H1 (cell line): Measurements from ENCODE around the gene TMEM254. TPM values are rescaled to one million over a fixed set of nuclear protein-coding genes. Genes with fewer than 3 reads are reported as not detected.

ENCODE experiments used
- CTCF ChIA-PET: fragments of 300-600 bp; sonication (Branson Sonifier 250); formaldehyde crosslinking; loops from one replicate; lab custom pipeline; 2021; ENCODE audit not compliant: partially characterized antibody; lab: Charles Lee
- POLR2A ChIA-PET: fragments of 300-600 bp; sonication (Branson Sonifier 250); formaldehyde crosslinking; loops from one replicate; lab custom pipeline; 2021; ENCODE audit warnings: inconsistent platforms; ENCODE audit not compliant: partially characterized antibody; lab: Charles Lee
- DNase-seq, 2 experiments: peaks; one replicate each; pipeline versions ENCODE4 v3.0.0 to v3.0.0-alpha.2; 2010 to 2022; ENCODE audit warnings: low spot score in 2 of 2, low read depth in 1 of 2, mixed read lengths in 1 of 2
- FAIRE-seq: peaks from 2 replicates; lab custom pipeline; 2011; peaks lifted over from hg19 to GRCh38; lab: Jason Lieb, UNC
- H2AFZ ChIP-seq: 2 replicates; pipeline ENCODE4 v1.8.1; 2012; ENCODE audit warnings: low read length, inconsistent platforms
- H2AK5ac ChIP-seq: 2 replicates; pipeline ENCODE4 v1.6.1; 2013; ENCODE audit warnings: low read depth, low read length
- H2BK120ac ChIP-seq: replicated peaks from 2 replicates; pipeline ENCODE3; 2013; ENCODE audit warnings: low read depth, low read length, inconsistent platforms
- H2BK12ac ChIP-seq: 2 replicates; pipeline ENCODE4 v1.6.1; 2013; ENCODE audit warnings: low read depth, low read length
- H2BK15ac ChIP-seq: 2 replicates; pipeline ENCODE4 v1.6.1; 2013; ENCODE audit warnings: low read length
- H2BK20ac ChIP-seq: 2 replicates; pipeline ENCODE4 v1.6.1; 2013; ENCODE audit warnings: low read length
- H2BK5ac ChIP-seq: 2 replicates; pipeline ENCODE4 v1.6.1; 2013; ENCODE audit warnings: low read depth, low read length
- H3K14ac ChIP-seq: 2 replicates; pipeline ENCODE4 v1.6.1; 2013; ENCODE audit warnings: inconsistent platforms; ENCODE audit not compliant: insufficient read length
- H3K18ac ChIP-seq: 2 replicates; pipeline ENCODE4 v1.6.1; 2013; ENCODE audit warnings: low read length; ENCODE audit errors: extremely low read depth
- H3K23ac ChIP-seq: 2 replicates; pipeline ENCODE4 v1.6.1; 2013; ENCODE audit warnings: inconsistent platforms; ENCODE audit not compliant: insufficient read length
- H3K23me2 ChIP-seq: 2 replicates; pipeline ENCODE4 v1.6.1; 2013; ENCODE audit warnings: low read depth, low read length
- H3K27ac ChIP-seq: 2 replicates; pipeline ENCODE4 v1.6.1; 2011; ENCODE audit warnings: low read depth, low read length, inconsistent platforms
- H3K27me3 ChIP-seq, 4 experiments: replicated peaks in 1 of 4; 1 replicate in 1 of 4; 2 replicates in 3 of 4; pipeline versions ENCODE4 v1.6.1 to v1.8.1; 2011 to 2013; ENCODE audit warnings: low read length in 3 of 4, mild to moderate bottlenecking in 3 of 4, inconsistent platforms in 2 of 4, mixed read lengths in 2 of 4, moderate library complexity in 1 of 4; ENCODE audit not compliant: control insufficient read depth in 3 of 4, insufficient read depth in 3 of 4; ENCODE audit errors: extremely low read depth in 1 of 4
- H3K36me3 ChIP-seq, 4 experiments: 2 replicates each; pipeline versions ENCODE4 v1.6.1 to v1.8.1; 2011 to 2013; ENCODE audit warnings: mild to moderate bottlenecking in 4 of 4, low read length in 3 of 4, moderate library complexity in 2 of 4, control low read depth in 1 of 4, inconsistent platforms in 1 of 4; ENCODE audit not compliant: insufficient read depth in 4 of 4, control insufficient read depth in 2 of 4
- H3K4ac ChIP-seq: replicated peaks from 2 replicates; pipeline ENCODE3; 2013; ENCODE audit warnings: low read length, low read depth, mixed read lengths, inconsistent platforms; ENCODE audit not compliant: insufficient read length
- H3K4me1 ChIP-seq, 4 experiments: replicated peaks in 1 of 4; 1 replicate in 1 of 4; 2 replicates in 3 of 4; pipeline versions ENCODE4 v1.6.1 to v1.8.1; 2011 to 2013; ENCODE audit warnings: low read length in 3 of 4, inconsistent platforms in 2 of 4, mixed read lengths in 1 of 4; ENCODE audit not compliant: insufficient read depth in 4 of 4, control insufficient read depth in 3 of 4
- H3K4me2 ChIP-seq, 2 experiments: 2 replicates each; pipeline versions ENCODE4 v1.6.1 to v1.8.1; 2011 to 2013; ENCODE audit warnings: low read depth in 2 of 2, low read length in 2 of 2, control low read depth in 1 of 2, inconsistent platforms in 1 of 2, mild to moderate bottlenecking in 1 of 2; ENCODE audit not compliant: insufficient read depth in 1 of 2
- H3K4me3 ChIP-seq, 4 experiments: fragments of 200-600, 300-600 bp in 1 of 4; sonication (generic), shearing (Covaris generic), sonication (Bioruptor Twin) in 1 of 4; 2 replicates each; pipeline versions ENCODE4 v1.5.1 to v1.8.1; 2011 to 2016; ENCODE audit warnings: low read length in 4 of 4, low read depth in 3 of 4, control low read depth in 2 of 4, inconsistent platforms in 2 of 4, mild to moderate bottlenecking in 2 of 4, mixed read lengths in 1 of 4, moderate library complexity in 1 of 4; ENCODE audit not compliant: insufficient read depth in 2 of 4; ENCODE audit errors: extremely low read depth in 1 of 4
- H3K56ac ChIP-seq: replicated peaks from 2 replicates; pipeline ENCODE3; 2013; ENCODE audit warnings: low read depth, mild to moderate bottlenecking, mixed read lengths, low read length, inconsistent platforms; ENCODE audit not compliant: insufficient read length
- H3K79me1 ChIP-seq: 2 replicates; pipeline ENCODE4 v1.6.1; 2013; ENCODE audit warnings: low read depth, low read length, control low read depth
- H3K79me2 ChIP-seq, 2 experiments: 2 replicates each; pipeline versions ENCODE4 v1.6.1 to v1.8.1; 2012 to 2013; ENCODE audit warnings: low read length in 2 of 2, mild to moderate bottlenecking in 2 of 2, inconsistent platforms in 1 of 2; ENCODE audit not compliant: insufficient read depth in 2 of 2, control insufficient read depth in 1 of 2
- H3K9ac ChIP-seq, 4 experiments: replicated peaks in 1 of 4; 1 replicate in 1 of 4; 2 replicates in 3 of 4; pipeline versions ENCODE4 v1.6.1 to v1.8.1; 2011 to 2013; ENCODE audit warnings: low read depth in 3 of 4, low read length in 3 of 4, control low read depth in 2 of 4, mild to moderate bottlenecking in 2 of 4, moderate library complexity in 2 of 4, inconsistent platforms in 1 of 4; ENCODE audit errors: extremely low read depth in 1 of 4
- H3K9me3 ChIP-seq, 2 experiments: 2 replicates each; pipeline versions ENCODE4 v1.6.1 to v1.8.1; 2012 to 2013; ENCODE audit warnings: mild to moderate bottlenecking in 2 of 2, moderate library complexity in 2 of 2, control low read depth in 1 of 2, inconsistent platforms in 1 of 2, low read depth in 1 of 2, low read length in 1 of 2, mixed read lengths in 1 of 2; ENCODE audit not compliant: insufficient read depth in 2 of 2
- H4K20me1 ChIP-seq, 2 experiments: replicated peaks in 1 of 2; 2 replicates each; pipeline versions ENCODE3 to v1.8.1; 2011 to 2013; ENCODE audit warnings: inconsistent platforms in 2 of 2, low read length in 2 of 2, mild to moderate bottlenecking in 1 of 2; ENCODE audit not compliant: insufficient read depth in 2 of 2, control insufficient read depth in 1 of 2
- H4K5ac ChIP-seq: 2 replicates; pipeline ENCODE4 v1.6.1; 2013; ENCODE audit warnings: low read length, low read depth, mixed read lengths, inconsistent platforms; ENCODE audit not compliant: insufficient read length
- H4K8ac ChIP-seq: 2 replicates; pipeline ENCODE4 v1.8.0; 2013; ENCODE audit warnings: mild to moderate bottlenecking, moderate library complexity, low read length, inconsistent platforms; ENCODE audit not compliant: insufficient read depth; ENCODE audit errors: extremely low read depth
- H4K91ac ChIP-seq: replicated peaks from 2 replicates; pipeline ENCODE3; 2013; ENCODE audit warnings: low read length, mixed read lengths, inconsistent platforms; ENCODE audit not compliant: insufficient read length
- BRCA1 ChIP-seq: IDR thresholded peaks from 2 replicates; pipeline ENCODE4 v1.6.1; 2012; ENCODE audit warnings: low read depth, low read length, improper control_type of control experiment
- CHD1 ChIP-seq: IDR thresholded peaks from 2 replicates; pipeline ENCODE4 v1.6.1; 2012; ENCODE audit warnings: low read depth, low read length, improper control_type of control experiment
- CTBP2 ChIP-seq: IDR thresholded peaks from 2 replicates; pipeline ENCODE4 v1.7.0; 2011; ENCODE audit warnings: borderline replicate concordance, mild to moderate bottlenecking, moderate library complexity, mixed read lengths, low read length; ENCODE audit not compliant: insufficient read depth, insufficient read length
- NANOG ChIP-seq: IDR thresholded peaks from 2 replicates; pipeline ENCODE4 v1.6.1; 2011; ENCODE audit warnings: low read length, low read depth, mild to moderate bottlenecking, inconsistent platforms; ENCODE audit not compliant: insufficient read depth, poor library complexity, severe bottlenecking
- POLR2A ChIP-seq, 2 experiments: IDR thresholded peaks; 1 replicate in 1 of 2; 2 replicates in 1 of 2; pipeline ENCODE4 v1.6.1; 2011; ENCODE audit warnings: low read depth in 2 of 2, low read length in 2 of 2, mild to moderate bottlenecking in 2 of 2; ENCODE audit errors: control extremely low read depth in 1 of 2
- RAD21 ChIP-seq, 2 experiments: IDR thresholded peaks in 1 of 2; conservative IDR thresholded peaks in 1 of 2; 2 replicates each; pipeline ENCODE4 v1.6.1; 2011; ENCODE audit warnings: low read depth in 2 of 2, low read length in 2 of 2, improper control_type of control experiment in 1 of 2, inconsistent platforms in 1 of 2, mild to moderate bottlenecking in 1 of 2, moderate library complexity in 1 of 2
- SIN3A ChIP-seq, 2 experiments: IDR thresholded peaks in 1 of 2; conservative IDR thresholded peaks in 1 of 2; 2 replicates each; pipeline ENCODE4 v1.6.1; 2011 to 2012; ENCODE audit warnings: low read length in 2 of 2, improper control_type of control experiment in 1 of 2, low read depth in 1 of 2, mild to moderate bottlenecking in 1 of 2
- SP1 ChIP-seq: IDR thresholded peaks from 2 replicates; pipeline ENCODE4 v1.6.1; 2011; ENCODE audit warnings: low read depth, low read length
- SRF ChIP-seq: IDR thresholded peaks from 2 replicates; pipeline ENCODE4 v1.6.1; 2011; ENCODE audit warnings: mild to moderate bottlenecking, low read depth, low read length, moderate library complexity
- TCF12 ChIP-seq: IDR thresholded peaks from 2 replicates; pipeline ENCODE4 v1.6.1; 2011; ENCODE audit warnings: low read depth, mild to moderate bottlenecking, low read length
- TEAD4 ChIP-seq: IDR thresholded peaks from 2 replicates; pipeline ENCODE4 v1.6.1; 2012; ENCODE audit warnings: low read depth, low read length, inconsistent platforms, mixed read lengths
- ZNF274 ChIP-seq: IDR thresholded peaks from 2 replicates; pipeline ENCODE4 v1.7.0; 2012; ENCODE audit warnings: low read length, borderline replicate concordance; ENCODE audit errors: extremely low read depth
- WGBS, 2 experiments: shearing (Covaris generic) in 1 of 2; methylation state at CpG; one replicate each; pipeline versions ENCODE4 v1.1.6 to v1.1.7; 2013 to 2015; ENCODE audit warnings: low lambda C conversion rate in 2 of 2, mixed read lengths in 2 of 2, inconsistent platforms in 1 of 2, low coverage in 1 of 2, missing lambda C conversion rate in 1 of 2; ENCODE audit not compliant: insufficient replicate concordance in 2 of 2, insufficient coverage in 1 of 2, insufficient read length in 1 of 2; ENCODE audit errors: extremely low coverage in 1 of 2, missing lambda C conversion rate in 1 of 2; 5-methylcytosine and 5-hydroxymethylcytosine counted together
- polyA plus RNA-seq, 7 experiments: library from polyadenylated mRNA; depleted of rRNA in 3 of 7; stranded (reverse) in 5 of 7; unstranded in 2 of 7; fragments of >200 nt in 5 of 7; fragments of 200-250 nt in 2 of 7; gene quantifications; 1 replicate in 5 of 7; 2 replicates in 1 of 7; 4 replicates in 1 of 7; pipeline versions ENCODE4 v1.2.1 to v1.2.3, GENCODE V29; 2011 to 2013; ENCODE audit warnings: missing spikeins in 2 of 7, mixed read lengths in 2 of 7
- total RNA-seq: library from RNA; stranded (reverse); fragmentation: NEBNext Ultra II Directional; extraction: Animal tissue kit (Norgen Biotek cat#: 25700); gene quantifications from 2 replicates; pipeline ENCODE4 v1.2.1, GENCODE V29; 2021
- TF ChIP-seq, protein P1 (sequence below): IDR thresholded peaks from 2 replicates; pipeline ENCODE4 v1.6.1; 2012; ENCODE audit warnings: inconsistent platforms

Gene TMEM254
- total and polyA plus RNA-seq, 2 of the 8 experiments (the other 6 are each of a cell fraction or from before 2014, with no cell fraction given) = 26.9 to 61.2 TPM

DNA sequence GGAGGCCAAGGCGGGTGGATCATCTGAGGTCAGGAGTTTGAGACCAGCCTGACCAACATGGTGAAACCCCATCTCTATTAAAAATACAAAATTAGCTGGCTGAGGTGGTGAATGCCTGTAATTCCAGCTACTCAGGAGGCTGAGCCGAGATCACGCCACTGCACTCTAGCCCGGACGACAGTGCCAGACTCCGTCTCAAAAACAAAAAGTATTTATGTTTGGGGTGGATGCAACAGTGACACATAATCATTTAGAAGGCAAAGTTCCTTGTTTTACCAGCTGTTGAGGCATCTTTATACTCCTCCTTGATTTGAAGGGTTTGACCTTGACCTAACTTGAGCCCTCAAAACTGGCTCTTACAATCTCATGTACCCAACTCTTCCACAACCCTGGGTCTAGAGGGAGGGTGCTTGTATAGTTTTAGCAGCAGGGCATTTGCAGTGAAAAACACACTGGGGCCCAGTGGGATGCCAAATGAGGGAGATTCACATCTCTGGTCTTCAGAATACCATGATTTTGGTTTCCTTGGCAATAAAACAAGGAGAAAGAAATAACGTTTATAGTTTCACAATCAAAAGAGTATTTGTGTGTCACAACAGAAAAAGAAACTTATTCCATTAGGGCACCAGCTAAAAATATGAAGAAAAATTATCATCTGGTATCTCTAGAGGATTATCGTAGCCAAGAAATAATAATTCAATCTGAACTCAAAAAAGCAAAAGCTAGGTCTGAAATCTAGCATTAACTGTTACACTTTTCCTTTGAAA, 14.2 kb upstream of the TMEM254 start:
- ChIA-PET CTCF (interaction anchor here (0.6 to 5.0 kb wide), 5 partner anchors 10 to 148 kb away, joined by 3 to 30 read pairs (median 3); no protein-coding TSS in a partner anchor), POLR2A (no interaction called here)
- H3K18ac ChIP-seq = no peak overlapping the region
- H4K5ac ChIP-seq = no peak overlapping the region
- H2BK20ac ChIP-seq = no peak overlapping the region
- H2AFZ ChIP-seq = no peak overlapping the region
- H2BK12ac ChIP-seq = no peak overlapping the region
- H3K4ac ChIP-seq = no peak overlapping the region
- WGBS, 2 experiments = 90% methylated on average over 8 of the region's 8 CpGs; no CpG with 5 or more reads in 1 of the 2 experiments
- no peaks in the 10 kb centered on the region for H3K79me1 ChIP-seq
- FAIRE-seq (no peak), DNase-seq (no peak)
- no peaks in the 10 kb centered on the region for H3K9me3 ChIP-seq
- no peak overlapping the region for H3K27ac ChIP-seq
- H3K79me2 ChIP-seq = no peaks in the 10 kb centered on the region
- H2AK5ac ChIP-seq = no peak overlapping the region
- no peak overlapping the region for H4K8ac ChIP-seq
- no peak overlapping the region for H3K4me3 ChIP-seq
- H4K91ac ChIP-seq = no peak overlapping the region
- no peak overlapping the region for H2BK120ac ChIP-seq
- peaks cover 0 to 11% (median 5%) of the 10 kb centered on the region in 4 experiments; a peak in 6 of 7 replicates for H3K4me1 ChIP-seq
- H3K27me3 ChIP-seq = no peaks in the 10 kb centered on the region
- H4K20me1 ChIP-seq = no peaks in the 10 kb centered on the region
- no peak overlapping the region for H3K56ac ChIP-seq
- no peak overlapping the region for H2BK5ac ChIP-seq
- no peak overlapping the region for H3K23ac ChIP-seq
- H3K36me3 ChIP-seq = no peaks in the 10 kb centered on the region
- H3K23me2 ChIP-seq = no peaks in the 10 kb centered on the region
- no peak overlapping the region for H3K9ac ChIP-seq
- no peak overlapping the region for H3K4me2 ChIP-seq
- no peak overlapping the region for H3K14ac ChIP-seq
- no peak overlapping the region for H2BK15ac ChIP-seq
- TF ChIP-seq TEAD4 (no peak), TCF12 (no peak), NANOG (no peak), SIN3A (conservative IDR thresholded peaks at IDR 0.05 in 1 of 2, IDR thresholded peaks at IDR 0.05 in 1 of 2; ENCODE audit: low read depth in 1 of 2, low read length in 2 of 2) (no peak), POLR2A (IDR thresholded peaks at IDR 0.05; ENCODE audit: control extremely low read depth in 1 of 2, low read depth in 2 of 2, low read length in 2 of 2) (no peak), SP1 (no peak), SRF (no peak), RAD21 (IDR thresholded peaks at IDR 0.05 in 1 of 2, conservative IDR thresholded peaks at IDR 0.05 in 1 of 2; ENCODE audit: low read depth in 2 of 2, low read length in 2 of 2) (no peak), CTBP2 (no peak), BRCA1 (no peak), ZNF274 (no peak), CHD1 (no peak)
- TF ChIP-seq, protein P1, sequence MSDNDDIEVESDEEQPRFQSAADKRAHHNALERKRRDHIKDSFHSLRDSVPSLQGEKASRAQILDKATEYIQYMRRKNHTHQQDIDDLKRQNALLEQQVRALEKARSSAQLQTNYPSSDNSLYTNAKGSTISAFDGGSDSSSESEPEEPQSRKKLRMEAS = no peak
